ENCODE results near the gene MRPL49. TPM values are rescaled to one million over a fixed set of nuclear protein-coding genes. Genes with fewer than 3 reads are reported as not detected.
A peak's percentile ranks its signal among the peaks of the same experiment; 100 is the strongest.

The MRPL49 gene
- total and polyA plus RNA-seq, 9 of the 15 experiments (the other 6 are each of a cell fraction or from before 2014, with no cell fraction given) = 74.3 to 132 (median 91.2) TPM

DNA sequence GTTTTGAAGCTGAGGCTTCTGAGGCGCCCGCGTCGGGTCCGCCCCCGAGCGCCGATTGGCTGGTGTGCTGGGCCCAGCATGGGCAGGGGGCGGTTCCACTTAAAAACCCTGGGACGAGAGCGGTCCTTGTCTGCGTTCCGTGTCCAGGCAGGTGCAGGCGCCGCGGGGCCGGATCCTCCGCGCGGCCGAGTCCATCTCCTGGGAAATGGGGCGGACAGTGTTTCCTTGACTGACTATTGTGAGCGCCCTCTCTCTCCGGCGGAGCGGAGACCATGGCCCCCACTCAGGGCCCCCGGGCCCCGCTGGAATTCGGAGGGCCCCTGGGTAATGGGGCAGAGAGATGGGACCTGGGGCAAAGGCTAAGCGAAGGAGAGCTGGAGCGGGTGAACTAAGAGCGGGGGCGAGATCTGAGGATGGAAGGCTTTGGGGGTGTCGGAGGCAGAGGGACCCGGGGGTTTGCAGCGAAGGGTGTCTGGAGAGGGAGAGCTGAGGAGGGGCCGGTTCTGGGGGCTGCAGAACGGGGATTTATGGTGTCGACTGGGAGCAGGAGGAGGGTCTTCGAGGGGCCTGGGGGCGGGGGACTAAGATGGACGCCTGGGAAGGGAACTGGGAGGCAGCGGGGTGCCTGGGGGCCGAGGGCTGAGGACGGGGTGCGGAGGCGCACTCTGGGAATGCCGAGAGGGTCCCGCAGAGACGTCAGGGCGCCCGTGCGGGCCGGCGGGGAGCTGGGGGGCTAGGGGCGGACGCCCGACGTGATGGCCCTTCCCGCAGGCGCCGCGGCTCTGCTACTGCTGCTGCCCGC is 10.2 kb upstream of the MRPL49 start, which contains the start of gene TM7SF2 (continued):
- TF ChIP-seq MXI1 (IDR thresholded peaks at IDR 0.05; ENCODE audit: low read depth, low read length) = no peak
- TF ChIP-seq POLR2AphosphoS5 (IDR thresholded peaks at IDR 0.05; ENCODE audit: control insufficient read depth, insufficient read depth, low read depth, low read length) = peak; percentile 54; the same call in 1 of the 2 replicates
- no peak for TF ChIP-seq ZNF175 (CRISPR knock-in tag; IDR thresholded peaks at IDR 0.05; ENCODE audit: low read depth)
- no peak for TF ChIP-seq STAT5A (IDR thresholded peaks at IDR 0.05; ENCODE audit: borderline replicate concordance, low read length)
- peak; percentile 78 for TF ChIP-seq MYNN (IDR thresholded peaks at IDR 0.05)
- TF ChIP-seq MYNN (CRISPR knock-in tag; IDR thresholded peaks at IDR 0.05) = no peak
- no peak for TF ChIP-seq TCF7L2 (IDR thresholded peaks at IDR 0.05; ENCODE audit: low read depth, low read length)
- 0 out of 2 replicates have a peak, but pooled peaks have one; percentile 10 for TF ChIP-seq ZFPM2 (CRISPR knock-in tag; IDR thresholded peaks at IDR 0.05)
- no peak for TF ChIP-seq SPI1 (IDR thresholded peaks at IDR 0.05; ENCODE audit: borderline replicate concordance, low read depth, low read length)
- TF ChIP-seq, protein P1, sequence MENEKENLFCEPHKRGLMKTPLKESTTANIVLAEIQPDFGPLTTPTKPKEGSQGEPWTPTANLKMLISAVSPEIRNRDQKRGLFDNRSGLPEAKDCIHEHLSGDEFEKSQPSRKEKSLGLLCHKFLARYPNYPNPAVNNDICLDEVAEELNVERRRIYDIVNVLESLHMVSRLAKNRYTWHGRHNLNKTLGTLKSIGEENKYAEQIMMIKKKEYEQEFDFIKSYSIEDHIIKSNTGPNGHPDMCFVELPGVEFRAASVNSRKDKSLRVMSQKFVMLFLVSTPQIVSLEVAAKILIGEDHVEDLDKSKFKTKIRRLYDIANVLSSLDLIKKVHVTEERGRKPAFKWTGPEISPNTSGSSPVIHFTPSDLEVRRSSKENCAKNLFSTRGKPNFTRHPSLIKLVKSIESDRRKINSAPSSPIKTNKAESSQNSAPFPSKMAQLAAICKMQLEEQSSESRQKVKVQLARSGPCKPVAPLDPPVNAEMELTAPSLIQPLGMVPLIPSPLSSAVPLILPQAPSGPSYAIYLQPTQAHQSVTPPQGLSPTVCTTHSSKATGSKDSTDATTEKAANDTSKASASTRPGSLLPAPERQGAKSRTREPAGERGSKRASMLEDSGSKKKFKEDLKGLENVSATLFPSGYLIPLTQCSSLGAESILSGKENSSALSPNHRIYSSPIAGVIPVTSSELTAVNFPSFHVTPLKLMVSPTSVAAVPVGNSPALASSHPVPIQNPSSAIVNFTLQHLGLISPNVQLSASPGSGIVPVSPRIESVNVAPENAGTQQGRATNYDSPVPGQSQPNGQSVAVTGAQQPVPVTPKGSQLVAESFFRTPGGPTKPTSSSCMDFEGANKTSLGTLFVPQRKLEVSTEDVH (IDR thresholded peaks at IDR 0.05; ENCODE audit: low read depth, partially characterized antibody) = no peak
- TF ChIP-seq, protein P2, sequence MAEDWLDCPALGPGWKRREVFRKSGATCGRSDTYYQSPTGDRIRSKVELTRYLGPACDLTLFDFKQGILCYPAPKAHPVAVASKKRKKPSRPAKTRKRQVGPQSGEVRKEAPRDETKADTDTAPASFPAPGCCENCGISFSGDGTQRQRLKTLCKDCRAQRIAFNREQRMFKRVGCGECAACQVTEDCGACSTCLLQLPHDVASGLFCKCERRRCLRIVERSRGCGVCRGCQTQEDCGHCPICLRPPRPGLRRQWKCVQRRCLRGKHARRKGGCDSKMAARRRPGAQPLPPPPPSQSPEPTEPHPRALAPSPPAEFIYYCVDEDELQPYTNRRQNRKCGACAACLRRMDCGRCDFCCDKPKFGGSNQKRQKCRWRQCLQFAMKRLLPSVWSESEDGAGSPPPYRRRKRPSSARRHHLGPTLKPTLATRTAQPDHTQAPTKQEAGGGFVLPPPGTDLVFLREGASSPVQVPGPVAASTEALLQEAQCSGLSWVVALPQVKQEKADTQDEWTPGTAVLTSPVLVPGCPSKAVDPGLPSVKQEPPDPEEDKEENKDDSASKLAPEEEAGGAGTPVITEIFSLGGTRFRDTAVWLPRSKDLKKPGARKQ (CRISPR knock-in tag; IDR thresholded peaks at IDR 0.05) = no peak
- peak in 1 of 2 experiments; percentile 43; a peak in 2 of 4 replicates for TF ChIP-seq HDAC1 (IDR thresholded peaks at IDR 0.05)
- TF ChIP-seq, protein P3, sequence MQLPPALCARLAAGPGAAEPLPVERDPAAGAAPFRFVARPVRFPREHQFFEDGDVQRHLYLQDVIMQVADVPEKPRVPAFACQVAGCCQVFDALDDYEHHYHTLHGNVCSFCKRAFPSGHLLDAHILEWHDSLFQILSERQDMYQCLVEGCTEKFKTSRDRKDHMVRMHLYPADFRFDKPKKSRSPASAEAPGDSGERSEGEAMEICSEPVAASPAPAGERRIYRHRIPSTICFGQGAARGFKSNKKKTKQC (CRISPR knock-in tag; IDR thresholded peaks at IDR 0.05) = no peak
- TF ChIP-seq GATA2 (CRISPR knock-in tag; IDR thresholded peaks at IDR 0.05) = no peak
- no peak for TF ChIP-seq ASH1L (IDR thresholded peaks at IDR 0.05; ENCODE audit: borderline replicate concordance, low read depth, partially characterized antibody)
- TF ChIP-seq NFATC3 (IDR thresholded peaks at IDR 0.05) = no peak
- TF ChIP-seq, protein P4, sequence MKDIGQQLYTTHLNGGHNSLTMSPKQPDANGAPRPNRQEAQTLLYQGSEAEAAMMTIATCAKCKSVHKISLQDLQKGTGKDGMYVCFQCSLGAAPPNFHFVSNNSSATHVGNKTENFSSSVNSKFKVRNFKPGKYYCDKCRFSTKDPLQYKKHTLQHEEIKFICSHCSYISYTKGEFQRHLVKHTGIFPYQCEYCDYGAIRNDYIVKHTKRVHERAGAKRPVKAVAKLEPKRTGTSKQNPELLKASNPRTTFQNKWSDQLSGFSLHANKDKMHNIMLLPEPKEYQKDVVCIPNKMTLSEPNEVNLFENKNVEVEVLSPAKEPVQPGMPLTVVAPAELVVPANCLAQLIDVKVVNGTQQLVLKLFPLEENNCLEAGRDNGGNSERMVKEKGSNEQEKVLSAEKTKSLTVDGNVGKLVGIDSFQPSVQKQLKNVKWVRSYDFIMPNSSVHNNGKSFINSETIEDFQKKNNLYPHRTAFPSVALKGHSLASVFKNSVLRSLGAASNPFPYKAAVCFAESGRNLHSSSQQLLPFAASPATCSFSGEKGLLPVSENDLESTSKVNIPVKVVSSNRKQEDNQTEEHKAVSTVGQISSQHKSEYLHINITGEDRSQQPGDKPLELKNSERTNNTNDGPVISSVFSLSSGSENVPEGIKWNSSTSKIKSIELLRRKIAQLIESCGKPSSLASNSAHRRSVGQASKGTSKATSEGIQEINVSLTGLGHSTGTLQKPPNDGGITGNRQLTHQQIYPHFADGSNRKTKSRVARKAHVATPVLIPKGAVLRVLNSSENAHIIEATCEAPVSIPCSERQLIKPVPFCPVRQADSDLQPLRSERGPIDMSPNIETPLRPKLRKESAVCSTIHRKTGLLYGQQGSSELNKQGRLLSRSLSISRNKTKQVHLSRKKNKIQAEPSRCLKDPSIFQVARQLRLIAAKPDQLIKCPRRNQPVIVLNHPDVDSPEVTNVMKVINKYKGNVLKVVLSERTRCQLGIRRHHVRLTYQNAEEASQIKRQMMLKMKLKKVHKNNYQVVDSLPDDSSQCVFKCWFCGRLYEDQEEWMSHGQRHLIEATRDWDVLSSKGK (CRISPR knock-in tag; IDR thresholded peaks at IDR 0.05) = no peak
- no peak for TF ChIP-seq RFX5 (IDR thresholded peaks at IDR 0.05; ENCODE audit: low read depth, low read length)
- no peak for TF ChIP-seq ZNF311 (CRISPR knock-in tag; IDR thresholded peaks at IDR 0.05)
- no peak for TF ChIP-seq PTTG1 (tag; IDR thresholded peaks at IDR 0.05; ENCODE audit: low read depth)
